CD4-positive, alpha-beta memory T cell (primary cell): ENCODE data around the gene FLG2. TPM values are rescaled to one million over a fixed set of nuclear protein-coding genes. Genes with fewer than 3 reads are reported as not detected.

Source experiments
- CTCF ChIA-PET: fragments of 350-600 bp; sonication (Branson Sonifier 250); formaldehyde crosslinking; loops from one replicate; lab custom pipeline; 2021; ENCODE audit warnings: inconsistent platforms; ENCODE audit not compliant: partially characterized antibody; lab: Charles Lee
- POLR2A ChIA-PET: fragments of 350-600 bp; sonication (Branson Sonifier 250); formaldehyde crosslinking; loops from one replicate; lab custom pipeline; 2021; ENCODE audit not compliant: partially characterized antibody; lab: Charles Lee
- DNase-seq, 5 donors: peaks; one replicate each; pipeline versions ENCODE4 v3.0.0 to v3.0.0-alpha.2; 2020 to 2022; ENCODE audit warnings: mixed read lengths in 1 of 5
- H3K27ac ChIP-seq: one replicate; pipeline ENCODE4 v1.7.0; 2013; ENCODE audit warnings: low read depth, low read length
- H3K27me3 ChIP-seq: 2 replicates; pipeline ENCODE4 v1.7.0; 2013; ENCODE audit warnings: mild to moderate bottlenecking, low read length, moderate library complexity; ENCODE audit not compliant: insufficient read depth
- H3K36me3 ChIP-seq: 2 replicates; pipeline ENCODE4 v1.7.0; 2013; ENCODE audit warnings: mild to moderate bottlenecking, low read length, moderate library complexity; ENCODE audit not compliant: insufficient read depth
- H3K4me1 ChIP-seq: 2 replicates; pipeline ENCODE4 v1.7.0; 2013; ENCODE audit warnings: mild to moderate bottlenecking, low read length, moderate library complexity; ENCODE audit not compliant: insufficient read depth
- H3K4me3 ChIP-seq, 2 donors: one replicate each; pipeline ENCODE4 v1.7.0; 2013; ENCODE audit warnings: low read length in 2 of 2, mild to moderate bottlenecking in 1 of 2
- H3K9me3 ChIP-seq, 2 donors: one replicate each; pipeline ENCODE4 v1.7.0; 2013; ENCODE audit warnings: low read length in 2 of 2, control low read depth in 1 of 2; ENCODE audit not compliant: control insufficient read depth in 1 of 2
- H3K27ac Mint-ChIP-seq, 7 donors: one replicate each; pipeline ENCODE4 v1.8.0; 2020 to 2021; ENCODE audit warnings: mixed read lengths in 7 of 7, mild to moderate bottlenecking in 6 of 7, inconsistent platforms in 3 of 7, moderate library complexity in 3 of 7
- H3K27me3 Mint-ChIP-seq, 2 donors: one replicate each; pipeline ENCODE4 v1.8.0; 2020 to 2021; ENCODE audit warnings: mixed read lengths in 2 of 2
- H3K36me3 Mint-ChIP-seq, 2 donors: one replicate each; pipeline ENCODE4 v1.8.0; 2020 to 2021; ENCODE audit warnings: mixed read lengths in 2 of 2, inconsistent platforms in 1 of 2, mild to moderate bottlenecking in 1 of 2
- H3K4me1 Mint-ChIP-seq, 4 donors: one replicate each; pipeline ENCODE4 v1.8.0; 2020 to 2021; ENCODE audit warnings: mixed read lengths in 4 of 4, mild to moderate bottlenecking in 1 of 4
- H3K4me3 Mint-ChIP-seq, 8 donors: one replicate each; pipeline ENCODE4 v1.8.0; 2020 to 2021; ENCODE audit warnings: mixed read lengths in 8 of 8, mild to moderate bottlenecking in 7 of 8, moderate library complexity in 6 of 8, inconsistent platforms in 3 of 8
- H3K9me3 Mint-ChIP-seq, 8 donors: one replicate each; pipeline ENCODE4 v1.8.0; 2020 to 2021; ENCODE audit warnings: mixed read lengths in 8 of 8, mild to moderate bottlenecking in 5 of 8, inconsistent platforms in 3 of 8, moderate library complexity in 1 of 8
- intact Hi-C: fragments of 100-400 bp; cut with micrococcal nuclease; formaldehyde crosslinking; loops from one replicate; pipeline ENCODE4 v1.15.1; 2023
- polyA plus RNA-seq, 2 donors: library from polyadenylated mRNA; unstranded; fragments of 300-500 nt; fragmentation: Illumina TruSeq; gene quantifications; one replicate each; pipeline ENCODE4 v1.2.3, GENCODE V29; 2021
- total RNA-seq, 2 experiments: library from RNA; stranded (reverse); gene quantifications; one replicate each; pipeline ENCODE4 v1.2.3, GENCODE V29; 2021

Gene FLG2
- total RNA-seq (not detected), polyA plus RNA-seq (not detected)

DNA sequence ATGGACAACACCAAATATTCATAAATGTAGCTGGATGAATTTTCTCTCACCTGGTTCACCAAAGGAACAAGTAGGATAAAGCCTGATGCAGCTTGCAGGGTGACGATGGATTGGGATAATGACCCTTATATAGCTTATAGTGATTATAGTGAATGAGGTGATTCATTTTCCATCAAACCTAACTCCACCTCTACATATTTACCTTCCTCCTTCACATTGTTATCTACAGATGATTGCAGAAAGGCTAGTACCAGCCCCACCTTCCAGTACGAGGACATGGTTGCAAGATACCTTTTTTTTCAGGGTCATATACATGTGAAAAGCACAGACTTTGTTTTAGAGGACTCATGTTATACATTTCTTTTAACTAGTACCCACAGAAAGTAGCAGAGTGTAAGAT, at the start of gene FLG2:
Gene FLG2, minus strand, starts transcription at position 101 of the 400 bp plus-strand sequence. CDS start 1,122 bp downstream, outside the sequence.
- no peak within 1 kb of the TSS for H3K27ac ChIP-seq
- Mint-ChIP-seq H3K27me3 (peaks cover 3 to 9% of the 10 kb centered on the region in 2 donors), H3K9me3 (peaks cover 0 to 9% (median under 1%) of the 10 kb centered on the region in 8 donors), H3K4me3 (no peak within 1 kb of the TSS), H3K27ac (no peak within 1 kb of the TSS), H3K4me1 (no peaks in the 10 kb centered on the region), H3K36me3 (no peaks in the 10 kb centered on the region)
- POLR2A ChIA-PET, result no interaction called here
- no peak for DNase-seq
- no peaks in the 10 kb centered on the region for H3K4me1 ChIP-seq
- no peak within 1 kb of the TSS for H3K4me3 ChIP-seq
- H3K27me3 ChIP-seq, result no peaks in the 10 kb centered on the region
- intact Hi-C loops, result no loop called here
- CTCF ChIA-PET, result interaction anchor here (0.9 to 1.8 kb wide), 4 partner anchors 12 to 99 kb away, joined by 3 to 6 read pairs (median 4); no protein-coding TSS in a partner anchor
- H3K9me3 ChIP-seq, result no peaks in the 10 kb centered on the region
- H3K36me3 ChIP-seq, result no peaks in the 10 kb centered on the region

- Histone ChIP-seq H3K4me3 (no peak overlapping the region), H3K4me1 (no peaks in the 10 kb centered on the region), H3K36me3 (no peaks in the 10 kb centered on the region), H3K9me3 (no peaks in the 10 kb centered on the region), H3K27me3 (no peaks in the 10 kb centered on the region), H3K27ac (no peak overlapping the region)
- no peaks in the 10 kb centered on the region for H3K4me1 Mint-ChIP-seq
- no peak for DNase-seq
- no peaks in the 10 kb centered on the region for H3K9me3 Mint-ChIP-seq
- H3K27ac Mint-ChIP-seq, result no peak overlapping the region
- intact Hi-C loops, result no loop called here
- ChIA-PET CTCF (interaction anchor here (2.0 kb wide), 1 partner anchor 9 kb away, joined by 6 read pairs; no protein-coding TSS in a partner anchor), POLR2A (no interaction called here)
- no peak overlapping the region for H3K4me3 Mint-ChIP-seq
- peaks cover 9 to 14% of the 10 kb centered on the region in 2 donors for H3K27me3 Mint-ChIP-seq
- no peaks in the 10 kb centered on the region for H3K36me3 Mint-ChIP-seq
Observed at GRCh38 chr1:152408664-152409063, 48.9 kb upstream of the FLG2 start.

DNA sequence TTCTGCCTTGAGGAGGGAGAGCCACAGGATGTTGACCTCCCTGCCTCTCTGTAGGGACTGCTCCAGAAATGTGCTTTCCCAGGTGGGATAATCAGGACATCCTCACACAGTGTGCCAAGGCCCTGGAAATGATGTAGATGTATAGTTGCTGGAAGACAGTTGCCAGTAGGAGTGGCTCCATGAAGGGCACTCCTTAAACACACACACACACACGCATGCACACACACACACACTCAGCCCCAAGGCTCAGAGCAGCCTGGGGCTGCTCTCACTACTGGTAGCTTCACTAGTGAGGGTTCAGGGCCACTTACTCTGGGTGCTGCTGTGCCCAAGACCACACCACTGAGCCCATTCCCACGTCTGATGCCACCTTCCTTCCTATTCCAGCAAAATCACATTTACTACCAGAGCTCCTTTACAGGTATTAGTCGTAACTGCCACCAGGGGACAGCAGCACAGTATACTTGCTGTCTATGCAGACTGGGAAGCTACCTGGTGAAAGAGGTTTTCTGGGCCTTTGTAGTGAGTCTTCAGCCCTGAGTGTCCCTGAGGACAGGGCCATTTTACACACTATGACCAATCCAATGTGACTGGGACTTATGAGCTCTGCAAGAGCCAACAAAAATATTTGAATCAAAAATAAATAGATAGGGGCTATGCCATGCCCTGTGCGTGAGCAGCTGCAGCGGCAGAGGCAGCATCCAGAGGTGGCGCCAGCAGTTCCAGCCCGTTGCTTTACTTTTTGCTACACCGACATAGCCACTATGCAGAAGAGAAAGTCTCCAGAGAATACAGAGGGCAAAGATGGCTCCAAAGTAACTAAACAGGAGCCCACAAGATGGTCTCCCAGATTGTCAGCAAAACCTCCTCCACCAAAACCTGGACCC, 39.2 kb upstream of the FLG2 start:
- Mint-ChIP-seq H3K27ac (peak overlapping the region in 3 of 7 donors; percentile 1 to 69 (median 5)), H3K4me3 (peak overlapping the region in 1 of 8 donors; percentile 43), H3K27me3 (peaks cover 3 to 6% of the 10 kb centered on the region in 2 donors), H3K9me3 (peaks cover 0 to 7% (median 0%) of the 10 kb centered on the region in 8 donors), H3K36me3 (no peaks in the 10 kb centered on the region), H3K4me1 (peaks cover 14 to 24% (median 22%) of the 10 kb centered on the region in 4 donors)
- DNase-seq, result peak in 4 of 5 donors; percentile 13 to 30 (median 16)
- ChIA-PET CTCF (interaction anchor here (0.7 to 6.7 kb wide), 29 partner anchors 8 to 346 kb away, joined by 3 to 91 read pairs (median 5); partner anchors contain the start of gene FLG2), POLR2A (interaction anchor here (1.0 to 2.1 kb wide), 5 partner anchors 9 to 210 kb away, joined by 3 to 11 read pairs (median 6); no protein-coding TSS in a partner anchor)
- peaks cover 16% of the 10 kb centered on the region for H3K4me1 ChIP-seq
- no peaks in the 10 kb centered on the region for H3K27me3 ChIP-seq
- no peak overlapping the region for H3K27ac ChIP-seq
- no peak overlapping the region for H3K4me3 ChIP-seq
- no peaks in the 10 kb centered on the region for H3K9me3 ChIP-seq
- no peaks in the 10 kb centered on the region for H3K36me3 ChIP-seq
- intact Hi-C loops, result loop anchor here (1.0 kb wide), 1 partner anchor 42 kb away; no protein-coding TSS in a partner anchor

- peaks cover 29 to 40% (median 35%) of the 10 kb centered on the region in 4 donors for H3K4me1 Mint-ChIP-seq
- H3K27ac Mint-ChIP-seq, result peak overlapping the region in 2 of 7 donors; percentile 23 to 32
- intact Hi-C loops, result no loop called here
- H3K4me3 Mint-ChIP-seq, result no peak overlapping the region
- no peak overlapping the region for H3K4me3 ChIP-seq
- no peaks in the 10 kb centered on the region for H3K27me3 ChIP-seq
- no peak overlapping the region for H3K27ac ChIP-seq
- peaks cover 2 to 6% of the 10 kb centered on the region in 2 donors for H3K27me3 Mint-ChIP-seq
- POLR2A ChIA-PET, result no interaction called here
- no peak for DNase-seq
- H3K9me3 ChIP-seq, result no peaks in the 10 kb centered on the region
- H3K4me1 ChIP-seq, result peaks cover 31% of the 10 kb centered on the region
- CTCF ChIA-PET, result interaction anchor here (1.8 to 6.7 kb wide), 6 partner anchors 8 to 212 kb away, joined by 6 to 91 read pairs (median 20); no protein-coding TSS in a partner anchor
- H3K36me3 ChIP-seq, result no peaks in the 10 kb centered on the region
- no peaks in the 10 kb centered on the region for H3K36me3 Mint-ChIP-seq
- peaks cover 0 to 7% (median 0%) of the 10 kb centered on the region in 8 donors for H3K9me3 Mint-ChIP-seq
Observed at GRCh38 chr1:152397474-152397873, 37.7 kb upstream of the FLG2 start.

GRCh38 chr1:152394151-152394550, 34.3 kb upstream of the FLG2 start:
- CTCF ChIA-PET, result interaction anchor here (1.6 to 6.7 kb wide), 3 partner anchors 47 to 64 kb away, joined by 9 to 91 read pairs (median 20); no protein-coding TSS in a partner anchor
- peak overlapping the region in 3 of 7 donors; percentile 39 to 44 (median 42) for H3K27ac Mint-ChIP-seq

DNA sequence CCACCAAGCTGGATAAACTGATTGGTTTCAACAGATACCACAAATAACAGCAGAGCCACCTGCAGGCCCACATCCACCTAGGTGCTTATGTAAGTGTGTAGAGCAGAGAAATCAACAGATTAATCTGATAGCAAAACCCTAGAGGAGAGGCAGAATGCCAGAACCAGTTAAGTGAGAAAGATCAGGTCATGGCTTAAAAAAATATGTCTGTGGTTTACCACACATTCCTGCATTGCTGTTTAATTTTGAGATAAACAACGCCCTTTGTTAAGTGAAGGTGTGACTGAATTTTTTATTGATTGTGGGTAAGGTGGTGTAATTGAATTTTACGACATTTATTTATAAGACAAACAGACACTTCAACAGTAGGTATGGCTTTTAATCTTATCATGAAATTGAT, 33.1 kb upstream of the FLG2 start:
- Mint-ChIP-seq H3K27me3 (peaks cover 12 to 17% of the 10 kb centered on the region in 2 donors), H3K9me3 (no peaks in the 10 kb centered on the region), H3K4me3 (peak overlapping the region; percentile 2 to 93 (median 70)), H3K36me3 (peaks cover 0 to 5% of the 10 kb centered on the region in 2 donors), H3K4me1 (peaks cover 35 to 47% (median 39%) of the 10 kb centered on the region in 4 donors), H3K27ac (peak overlapping the region; percentile 43 to 94 (median 79))
- POLR2A ChIA-PET, result interaction anchor here (0.8 to 1.8 kb wide), 3 partner anchors 45 to 356 kb away, joined by 3 to 8 read pairs (median 4); partner anchors contain the start of gene S100A11
- H3K27me3 ChIP-seq, result peaks cover 7% of the 10 kb centered on the region
- no peak overlapping the region for H3K4me3 ChIP-seq
- peak; percentile 74 to 85 (median 82) for DNase-seq
- no peaks in the 10 kb centered on the region for H3K36me3 ChIP-seq
- peaks cover 44% of the 10 kb centered on the region for H3K4me1 ChIP-seq
- CTCF ChIA-PET, result interaction anchor here (0.7 to 3.1 kb wide), 8 partner anchors 12 to 209 kb away, joined by 3 to 20 read pairs (median 4); no protein-coding TSS in a partner anchor
- H3K9me3 ChIP-seq, result no peaks in the 10 kb centered on the region
- no peak overlapping the region for H3K27ac ChIP-seq
- intact Hi-C loops, result loop anchor here (1.0 to 5.0 kb wide), 3 partner anchors 46 to 206 kb away; no protein-coding TSS in a partner anchor

More at GRCh38 chr1:152394151-152394550, 34.3 kb upstream of the FLG2 start:
- H3K4me3 Mint-ChIP-seq, result peak overlapping the region in 7 of 8 donors; percentile 5 to 74 (median 51)
- Histone ChIP-seq H3K9me3 (no peaks in the 10 kb centered on the region), H3K27ac (no peak overlapping the region), H3K4me1 (peaks cover 44% of the 10 kb centered on the region), H3K36me3 (no peaks in the 10 kb centered on the region), H3K27me3 (peaks cover 3% of the 10 kb centered on the region), H3K4me3 (no peak overlapping the region)
- intact Hi-C loops, result loop anchor here (5.0 kb wide), 2 partner anchors 63 to 207 kb away; no protein-coding TSS in a partner anchor
- H3K9me3 Mint-ChIP-seq, result no peaks in the 10 kb centered on the region
- H3K27me3 Mint-ChIP-seq, result peaks cover 8 to 9% of the 10 kb centered on the region in 2 donors
- POLR2A ChIA-PET, result interaction anchor here (0.6 to 1.8 kb wide), 2 partner anchors 28 to 46 kb away, joined by 3 to 8 read pairs; no protein-coding TSS in a partner anchor
- peaks cover 37 to 48% (median 42%) of the 10 kb centered on the region in 4 donors for H3K4me1 Mint-ChIP-seq
- peaks cover 0 to 5% of the 10 kb centered on the region in 2 donors for H3K36me3 Mint-ChIP-seq
- DNase-seq, result no peak
